PC-9 (cell line): ENCODE results near the gene DAND5.

Experiments
- CTCF ChIP-seq: fragments of 200-600 bp; sonication (generic); conservative IDR thresholded peaks from 2 replicates; pipeline ENCODE4 v1.6.1; 2017; ENCODE audit warnings: mixed run types, antibody characterized with exemption, mild to moderate bottlenecking, moderate library complexity
- EZH2 ChIP-seq: fragments of 200-600 bp; sonication (generic); IDR thresholded peaks from 2 replicates; pipeline ENCODE4 v1.8.0; 2017; ENCODE audit warnings: antibody characterized with exemption, low read depth

GRCh38 chr19:12945479-12946091, 23.8 kb upstream of the DAND5 start, which contains the start of gene RAD23A:
- TF ChIP-seq EZH2 (no peak), CTCF (no peak)
